ENCODE data around the gene CCDC170.

DNA sequence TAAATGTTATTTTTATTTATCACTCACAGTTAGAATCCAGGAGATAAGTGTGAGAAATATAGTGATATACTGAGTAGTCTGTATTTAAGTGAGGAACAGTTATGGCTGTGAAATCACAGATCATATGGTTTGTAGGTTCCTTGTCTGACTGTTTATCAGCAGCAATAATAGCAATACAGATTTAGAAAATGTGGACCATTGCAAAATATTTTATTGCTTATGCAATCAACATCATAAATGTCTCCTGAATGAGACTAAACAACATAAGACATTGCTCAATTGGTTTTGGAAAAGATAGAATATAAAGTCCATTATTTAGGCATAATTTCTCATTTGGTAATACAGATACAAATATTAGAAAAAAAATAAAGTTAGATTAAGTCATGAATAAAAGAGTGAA lies 43.7 kb downstream of the CCDC170 start:
- TF ChIP-seq, protein P1, sequence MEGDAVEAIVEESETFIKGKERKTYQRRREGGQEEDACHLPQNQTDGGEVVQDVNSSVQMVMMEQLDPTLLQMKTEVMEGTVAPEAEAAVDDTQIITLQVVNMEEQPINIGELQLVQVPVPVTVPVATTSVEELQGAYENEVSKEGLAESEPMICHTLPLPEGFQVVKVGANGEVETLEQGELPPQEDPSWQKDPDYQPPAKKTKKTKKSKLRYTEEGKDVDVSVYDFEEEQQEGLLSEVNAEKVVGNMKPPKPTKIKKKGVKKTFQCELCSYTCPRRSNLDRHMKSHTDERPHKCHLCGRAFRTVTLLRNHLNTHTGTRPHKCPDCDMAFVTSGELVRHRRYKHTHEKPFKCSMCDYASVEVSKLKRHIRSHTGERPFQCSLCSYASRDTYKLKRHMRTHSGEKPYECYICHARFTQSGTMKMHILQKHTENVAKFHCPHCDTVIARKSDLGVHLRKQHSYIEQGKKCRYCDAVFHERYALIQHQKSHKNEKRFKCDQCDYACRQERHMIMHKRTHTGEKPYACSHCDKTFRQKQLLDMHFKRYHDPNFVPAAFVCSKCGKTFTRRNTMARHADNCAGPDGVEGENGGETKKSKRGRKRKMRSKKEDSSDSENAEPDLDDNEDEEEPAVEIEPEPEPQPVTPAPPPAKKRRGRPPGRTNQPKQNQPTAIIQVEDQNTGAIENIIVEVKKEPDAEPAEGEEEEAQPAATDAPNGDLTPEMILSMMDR (IDR thresholded peaks at IDR 0.05): no peak
- TF ChIP-seq POLR2AphosphoS5 (IDR thresholded peaks at IDR 0.05) (no peak), POLR2A (IDR thresholded peaks at IDR 0.05) (no peak)
